Pancreas (tissue), 10 donors: ENCODE data around the gene IFT74. TPM values are rescaled to one million over a fixed set of nuclear protein-coding genes. Genes with fewer than 3 reads are reported as not detected.
A peak's percentile ranks its signal among the peaks of the same experiment; 100 is the strongest.

Source experiments
- ATAC-seq, 4 donors: fragments of 200-7000 bp; cut with Tn5 transposase; one replicate each; pipeline versions ENCODE4 v1.8.0 to v1.9.1; 2020; ENCODE audit warnings: mild to moderate bottlenecking in 4 of 4, moderate library complexity in 4 of 4
- DNase-seq, 6 donors: peaks; one replicate each; pipeline ENCODE4 v3.0.0-alpha.2; 2020
- FAIRE-seq: peaks from 2 replicates; lab custom pipeline; 2012; peaks lifted over from hg19 to GRCh38; lab: Jason Lieb, UNC
- H3K27ac ChIP-seq, 4 donors: fragments of 200-600 bp; sonication (generic); 1 replicate in 3 of 4; 2 replicates in 1 of 4; pipeline versions ENCODE4 v1.5.0 to v1.8.0; 2020
- H3K27me3 ChIP-seq, 4 donors: fragments of 200-600 bp; one replicate each; pipeline ENCODE4 v1.8.0; 2021
- H3K36me3 ChIP-seq, 3 donors: fragments of 200-600 bp; sonication (generic) in 1 of 3; one replicate each; pipeline versions ENCODE4 v1.5.0 to v1.8.0; 2020 to 2021
- H3K4me1 ChIP-seq, 3 donors: fragments of 200-600 bp; one replicate each; pipeline ENCODE4 v1.8.0; 2021
- H3K4me3 ChIP-seq, 4 donors: fragments of 200-600 bp; sonication (generic) in 2 of 4; one replicate each; pipeline versions ENCODE4 v1.5.0 to v1.8.0; 2020 to 2021
- H3K9me3 ChIP-seq, 4 donors: fragments of 200-600 bp; one replicate each; pipeline ENCODE4 v1.8.0; 2021
- WGBS, 2 donors: extraction: QIAGEN DNeasy Blood & Tissue Kit; methylation state at CpG; one replicate each; pipeline ENCODE4 v1.1.7; 2013; 5-methylcytosine and 5-hydroxymethylcytosine counted together
- intact Hi-C, 3 donors: fragments of 100-400 bp; cut with DNase I; formaldehyde crosslinking; loops; one replicate each; pipeline versions ENCODE4 v1.11.1 to v1.14.2; 2022
- polyA plus RNA-seq, 2 donors: library from polyadenylated mRNA; stranded (reverse); fragments of 200-250 nt; gene quantifications; one replicate each; pipeline ENCODE4 v1.2.3, GENCODE V29; 2013
- total RNA-seq, 6 donors: library from RNA; stranded (reverse); fragmentation: NEBNext Ultra II Directional in 4 of 6; extraction: Animal tissue kit (Norgen Biotek cat#: 25700) in 4 of 6; gene quantifications; one replicate each; pipeline versions ENCODE4 v1.2.1 to v1.2.4, GENCODE V29; 2021 to 2023
- TF ChIP-seq, protein P1 (sequence below), 4 donors: fragments of 200-600 bp; sonication (generic) in 3 of 4; IDR thresholded peaks; one replicate each; pipeline versions ENCODE4 v1.5.0 to v1.8.0; 2021; ENCODE audit warnings: antibody characterized with exemption in 4 of 4
- donor health status: healthy with polysubstance abuse.
- donor health status: DM: no; HTN: no; CAD: no; lungs with moderate emphysema.
- donor health status: DM: no; HTN: no; CAD: no.
- donor health status: control.
- donor health status: control.
- donor health status: Bipolar disorder and iron deficiency.
- donor health status: DM: yes; HTN: yes; CAD: no.
- donor health status: DM: no; HTN: no; CAD: no.
- donor health status: DM: no; HTN: no; CAD: no.
- donor health status: DM: yes; HTN: yes; CAD: no.

Gene IFT74
- 1 to 10 TPM; 5.6 to 9.6 (median 7.7) TPM for total RNA-seq
- 10 to 100 TPM in 1 of 2 donors, 1 to 10 TPM in 1; 5.2 to 10.7 TPM for polyA plus RNA-seq

DNA sequence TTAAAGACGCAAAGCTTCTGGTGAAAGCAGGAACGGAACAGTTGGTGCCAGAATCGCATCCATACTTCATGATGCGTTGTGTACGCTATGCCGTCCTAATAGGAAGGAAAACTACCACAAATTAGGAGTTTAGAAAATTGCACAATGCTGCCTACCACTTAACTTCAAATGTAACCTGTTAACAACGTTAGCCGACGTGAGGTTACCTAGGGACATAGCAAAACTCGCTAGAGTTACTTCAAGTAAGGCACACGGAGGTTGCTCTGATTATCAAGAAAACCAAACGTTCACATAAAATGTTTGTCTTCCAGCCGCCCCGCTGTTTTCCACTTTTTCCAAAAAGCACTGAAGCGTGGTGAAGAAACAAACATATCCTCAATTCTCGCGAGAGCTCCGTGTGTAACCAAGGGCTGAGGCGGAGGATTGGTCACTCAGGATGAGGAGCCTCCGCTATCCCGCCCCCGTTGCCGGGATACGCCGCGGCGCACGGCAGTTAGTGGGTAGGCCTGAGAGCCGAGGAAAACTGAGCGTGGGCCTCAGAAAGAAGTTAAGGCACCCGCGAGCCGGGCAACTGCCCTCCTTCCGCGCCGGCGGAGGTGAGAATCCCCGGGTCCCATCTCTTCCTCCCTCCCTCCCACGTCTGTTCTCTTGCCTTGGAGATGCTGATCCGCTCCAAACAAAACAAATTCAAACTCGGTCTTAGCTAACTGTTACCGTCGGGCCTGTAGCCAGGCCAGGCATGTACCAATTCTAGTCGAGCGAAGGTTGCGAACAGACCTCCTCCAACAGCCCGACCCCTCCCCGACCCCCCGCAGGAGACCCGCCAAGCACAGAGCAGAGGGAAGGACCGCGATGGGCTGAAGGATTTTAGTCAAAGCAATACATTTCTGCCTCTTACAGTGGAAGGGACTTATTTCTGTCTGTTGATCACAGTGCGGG lies at the start of gene IFT74:
Gene IFT74, plus strand, starts transcription at position 492 of the 939 bp plus-strand sequence. CDS start 5,556 bp downstream, outside the sequence.
- H3K9me3 ChIP-seq, result no peaks in the 10 kb centered on the region
- FAIRE-seq, result peak; percentile 83

DNA sequence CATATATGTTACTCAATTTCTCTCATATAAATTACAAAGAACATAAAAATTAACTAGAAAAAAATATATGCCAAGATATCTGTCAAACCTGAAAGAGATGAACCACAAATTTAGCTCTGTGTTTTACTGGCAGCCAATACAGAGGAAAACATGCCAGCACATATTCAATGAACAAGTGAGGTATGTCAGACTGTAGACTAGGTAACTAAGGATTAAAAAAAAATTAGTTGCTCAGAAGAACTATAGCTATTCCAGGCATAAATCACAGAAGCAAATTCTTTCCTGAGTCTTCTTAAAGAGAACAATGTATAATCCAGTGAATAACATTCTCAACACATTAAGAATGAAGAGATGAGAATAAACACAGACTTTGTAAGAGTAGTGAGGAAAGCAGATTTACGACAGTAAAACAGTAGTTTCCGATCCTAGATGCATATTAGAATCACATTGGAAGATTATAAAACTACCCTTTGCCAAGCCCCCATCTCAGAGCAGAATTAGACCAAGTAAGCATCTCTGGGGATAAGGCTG lies 43.0 kb upstream of the IFT74 start:
- Histone ChIP-seq H3K27me3 (no peaks in the 10 kb centered on the region), H3K27ac (no peak overlapping the region), H3K4me1 (no peaks in the 10 kb centered on the region), H3K4me3 (no peak overlapping the region), H3K36me3 (peaks cover 0 to 26% (median 0%) of the 10 kb centered on the region in 3 donors), H3K9me3 (no peaks in the 10 kb centered on the region)
- no peak for DNase-seq
- no peak for FAIRE-seq
- no peak for ATAC-seq
- 96 to 97% methylated on average over 2 of the region's 2 CpGs for WGBS, 2 donors
- intact Hi-C loops, result no loop called here
- TF ChIP-seq, protein P1, sequence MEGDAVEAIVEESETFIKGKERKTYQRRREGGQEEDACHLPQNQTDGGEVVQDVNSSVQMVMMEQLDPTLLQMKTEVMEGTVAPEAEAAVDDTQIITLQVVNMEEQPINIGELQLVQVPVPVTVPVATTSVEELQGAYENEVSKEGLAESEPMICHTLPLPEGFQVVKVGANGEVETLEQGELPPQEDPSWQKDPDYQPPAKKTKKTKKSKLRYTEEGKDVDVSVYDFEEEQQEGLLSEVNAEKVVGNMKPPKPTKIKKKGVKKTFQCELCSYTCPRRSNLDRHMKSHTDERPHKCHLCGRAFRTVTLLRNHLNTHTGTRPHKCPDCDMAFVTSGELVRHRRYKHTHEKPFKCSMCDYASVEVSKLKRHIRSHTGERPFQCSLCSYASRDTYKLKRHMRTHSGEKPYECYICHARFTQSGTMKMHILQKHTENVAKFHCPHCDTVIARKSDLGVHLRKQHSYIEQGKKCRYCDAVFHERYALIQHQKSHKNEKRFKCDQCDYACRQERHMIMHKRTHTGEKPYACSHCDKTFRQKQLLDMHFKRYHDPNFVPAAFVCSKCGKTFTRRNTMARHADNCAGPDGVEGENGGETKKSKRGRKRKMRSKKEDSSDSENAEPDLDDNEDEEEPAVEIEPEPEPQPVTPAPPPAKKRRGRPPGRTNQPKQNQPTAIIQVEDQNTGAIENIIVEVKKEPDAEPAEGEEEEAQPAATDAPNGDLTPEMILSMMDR (IDR thresholded peaks at IDR 0.05), result no peak

More for the DNA sequence above, at the start of gene IFT74:
- intact Hi-C loops, result no loop called here
- ATAC-seq (peak; percentile 100), DNase-seq (peak; percentile 94 to 99 (median 96))
- TF ChIP-seq, protein P1 (IDR thresholded peaks at IDR 0.05), result no peak
- Histone ChIP-seq H3K4me3 (peak within 1 kb of the TSS; percentile 24 to 59 (median 42)), H3K27me3 (no peaks in the 10 kb centered on the region), H3K4me1 (peaks cover 0 to 4% (median 0%) of the 10 kb centered on the region in 3 donors), H3K36me3 (no peaks in the 10 kb centered on the region), H3K27ac (peak within 1 kb of the TSS; percentile 51 to 92 (median 84))
- WGBS, 2 donors, result 0% methylated on average over 52 to 53 of the region's 53 CpGs

DNA sequence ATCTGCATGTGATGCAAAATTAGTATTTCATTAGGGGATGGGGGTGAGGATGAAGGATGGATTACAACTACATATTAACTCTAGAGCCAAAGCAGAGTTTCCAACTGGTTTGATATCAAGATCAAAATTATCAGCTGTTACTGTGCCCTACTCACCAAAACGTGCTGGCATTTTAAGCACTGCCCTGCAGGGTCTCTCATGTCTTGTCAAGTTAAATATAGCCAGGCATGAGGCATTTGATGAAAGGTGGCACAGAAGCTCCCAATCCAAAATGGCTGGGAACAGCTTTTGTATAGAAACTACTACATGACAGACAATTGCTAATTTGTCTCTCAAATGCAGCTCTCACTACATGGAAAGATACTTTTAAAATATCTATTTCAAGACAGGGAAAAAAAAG lies 36.5 kb upstream of the IFT74 start:
- no peak for DNase-seq
- intact Hi-C loops, result no loop called here
- Histone ChIP-seq H3K36me3 (peaks cover 0 to 49% (median 8%) of the 10 kb centered on the region in 3 donors), H3K27ac (no peak overlapping the region), H3K9me3 (no peaks in the 10 kb centered on the region), H3K4me1 (no peaks in the 10 kb centered on the region), H3K27me3 (no peaks in the 10 kb centered on the region), H3K4me3 (no peak overlapping the region)
- WGBS, 2 donors, result 32 to 34% methylated on average over 1 of the region's 1 CpG
- TF ChIP-seq, protein P1 (IDR thresholded peaks at IDR 0.05), result no peak
- no peak for FAIRE-seq
- no peak for ATAC-seq

DNA sequence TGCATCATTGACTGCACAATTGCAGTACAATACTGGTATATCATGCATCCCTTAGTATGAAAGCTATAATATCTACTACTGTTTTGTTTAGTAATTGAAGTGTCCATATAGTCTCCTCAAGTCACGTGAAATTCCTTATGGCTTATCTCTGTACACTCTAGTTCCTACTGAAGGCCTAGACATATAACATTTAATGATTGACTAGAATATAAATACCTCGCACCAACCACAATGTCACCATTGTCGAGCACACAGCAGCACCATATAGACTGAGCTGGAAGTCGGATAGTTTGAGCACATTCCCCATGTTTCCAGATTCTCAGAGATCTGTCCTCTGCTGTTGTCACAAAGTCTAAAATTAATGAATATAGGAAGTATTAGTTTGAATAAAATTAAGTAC lies 30.6 kb upstream of the IFT74 start:
- H3K9me3 ChIP-seq, result no peaks in the 10 kb centered on the region
- intact Hi-C loops, result no loop called here
- no peak overlapping the region for H3K4me3 ChIP-seq
- H3K4me1 ChIP-seq, result no peaks in the 10 kb centered on the region
- DNase-seq (no peak), FAIRE-seq (no peak), ATAC-seq (no peak)
- no peak overlapping the region for H3K27ac ChIP-seq
- TF ChIP-seq, protein P1 (IDR thresholded peaks at IDR 0.05), result no peak
- H3K27me3 ChIP-seq, result no peaks in the 10 kb centered on the region
- 72 to 74% methylated on average over 4 of the region's 4 CpGs for WGBS, 2 donors
- H3K36me3 ChIP-seq, result peaks cover 3 to 31% (median 5%) of the 10 kb centered on the region in 3 donors
